Hematopoietic multipotent progenitor cell (in vitro differentiated cells): ENCODE measurements around the gene AUTS2. TPM values are rescaled to one million over a fixed set of nuclear protein-coding genes. Genes with fewer than 3 reads are reported as not detected.
"Not testable (repeated sequence)": the region's sequence is repeated elsewhere in the genome, so short reads cannot be mapped to it uniquely, and the experiment has no call there.

Experiments
- DNase-seq, 3 donors: peaks; one replicate each; pipeline ENCODE4 v3.0.0-alpha.2; 2011 to 2015; ENCODE audit warnings: low read depth in 2 of 3, low spot score in 2 of 3
- total RNA-seq: library from RNA; depleted of rRNA; stranded (reverse); fragments of >200 nt; gene quantifications from one replicate; pipeline ENCODE4 v1.2.3, GENCODE V29; 2012

AUTS2 gene
- total RNA-seq, 1 donor, result 14.8 TPM

- DNase-seq, result no peak
Observed at GRCh38 chr7:70263471-70264255, 665.4 kb downstream of the AUTS2 start.

GRCh38 chr7:70266186-70266585 lies 667.9 kb downstream of the AUTS2 start:
- DNase-seq, result no peak

- no peak for DNase-seq
Observed at GRCh38 chr7:70267381-70268120, 669.3 kb downstream of the AUTS2 start.

GRCh38 chr7:70268179-70268578 lies 669.9 kb downstream of the AUTS2 start:
- DNase-seq, result no peak

- DNase-seq, result no peak
Observed at GRCh38 chr7:70270149-70270548, 671.9 kb downstream of the AUTS2 start.

- no peak for DNase-seq
Observed at GRCh38 chr7:70271617-70272081, 673.4 kb downstream of the AUTS2 start.

- not testable (repeated sequence) for DNase-seq
Observed at GRCh38 chr7:70275570-70275969, 677.3 kb downstream of the AUTS2 start.

- DNase-seq, result no peak
Observed at GRCh38 chr7:70285187-70285586, 686.9 kb downstream of the AUTS2 start.

GRCh38 chr7:70285854-70286253 lies 687.6 kb downstream of the AUTS2 start:
- no peak for DNase-seq

GRCh38 chr7:70288781-70289456 lies 690.6 kb downstream of the AUTS2 start:
- no peak for DNase-seq

GRCh38 chr7:70292716-70293115 lies 694.4 kb downstream of the AUTS2 start:
- no peak for DNase-seq

- no peak for DNase-seq
Observed at GRCh38 chr7:70294211-70294911, 696.1 kb downstream of the AUTS2 start.

GRCh38 chr7:70298780-70299471 lies 700.7 kb downstream of the AUTS2 start:
- no peak for DNase-seq

- DNase-seq, result no peak
Observed at GRCh38 chr7:70299472-70299807, 701.2 kb downstream of the AUTS2 start.

- DNase-seq, result peak in 1 of 3 donors; percentile 6
Observed at GRCh38 chr7:70301673-70302185, 703.5 kb downstream of the AUTS2 start.

- peak in 1 of 3 donors; percentile 5 for DNase-seq
Observed at GRCh38 chr7:70303309-70303708, 705.0 kb downstream of the AUTS2 start.

- DNase-seq, result no peak
Observed at GRCh38 chr7:70303780-70304179, 705.5 kb downstream of the AUTS2 start.

GRCh38 chr7:70306173-70306572 lies 707.9 kb downstream of the AUTS2 start:
- no peak for DNase-seq

GRCh38 chr7:70307544-70308106 lies 709.4 kb downstream of the AUTS2 start:
- DNase-seq, result no peak

- DNase-seq, result no peak
Observed at GRCh38 chr7:70312336-70312735, 714.1 kb downstream of the AUTS2 start.
